Uterus (tissue), 4 donors: ENCODE results near the gene DPP6. TPM values are rescaled to one million over a fixed set of nuclear protein-coding genes. Genes with fewer than 3 reads are reported as not detected.

Source experiments
- DNase-seq, 2 donors: peaks; one replicate each; pipeline ENCODE4 v3.0.0-alpha.2; 2019 to 2020
- H3K27ac ChIP-seq, 2 donors: fragments of 200-600 bp; sonication (generic); 1 replicate in 1 of 2; 2 replicates in 1 of 2; pipeline ENCODE4 v1.5.1; 2016 to 2018
- H3K27me3 ChIP-seq, 2 donors: fragments of 200-600 bp; sonication (generic); one replicate each; pipeline ENCODE4 v1.5.1; 2018 to 2019; ENCODE audit warnings: control low read depth in 1 of 2
- H3K36me3 ChIP-seq, 2 donors: fragments of 200-600 bp; sonication (generic); one replicate each; pipeline ENCODE4 v1.5.1; 2019; ENCODE audit warnings: control low read depth in 1 of 2
- H3K4me1 ChIP-seq, 2 donors: fragments of 200-600 bp; sonication (generic); one replicate each; pipeline ENCODE4 v1.5.1; 2018 to 2019; ENCODE audit warnings: control low read depth in 1 of 2
- H3K4me3 ChIP-seq, 2 donors: fragments of 200-600 bp; sonication (generic); 1 replicate in 1 of 2; 2 replicates in 1 of 2; pipeline ENCODE4 v1.5.1; 2018 to 2019; ENCODE audit warnings: mild to moderate bottlenecking in 1 of 2
- H3K9me3 ChIP-seq, 2 donors: fragments of 200-600 bp; sonication (generic); one replicate each; pipeline ENCODE4 v1.5.1; 2019; ENCODE audit warnings: control low read depth in 1 of 2
- CTCF ChIP-seq, 4 experiments: fragments of 200-600 bp in 2 of 4; fragments of 450-650 bp in 2 of 4; sonication (generic) in 2 of 4; IDR thresholded peaks; one replicate each; pipeline ENCODE4 v1.5.1; 2016 to 2019; ENCODE audit warnings: antibody characterized with exemption in 4 of 4, mild to moderate bottlenecking in 2 of 4, moderate library complexity in 1 of 4
- POLR2A ChIP-seq, 2 donors: fragments of 450-650 bp; IDR thresholded peaks; one replicate each; pipeline ENCODE4 v1.6.1; 2016; ENCODE audit warnings: antibody characterized with exemption in 2 of 2, mild to moderate bottlenecking in 1 of 2, moderate library complexity in 1 of 2
- intact Hi-C: fragments of 100-400 bp; cut with DNase I; formaldehyde crosslinking; loops from one replicate; pipeline ENCODE4 v1.15.1; 2023; ENCODE audit warnings: low total_unique reads
- total RNA-seq, 4 donors: library from RNA; depleted of rRNA in 3 of 4; stranded (reverse); fragments of >200 nt in 3 of 4; gene quantifications; one replicate each; pipeline versions ENCODE4 v1.1.0 to v1.2.4, GENCODE V29; 2014 to 2023
- donor health status: DM: yes; HTN: yes; CAD: no.

DPP6 gene
- total RNA-seq, 4 donors from 2014 or later, result 4.1 to 107 (median 42.7) TPM

GRCh38 chr7:154777908-154778307 lies 725.7 kb downstream of the DPP6 start:
- Histone ChIP-seq H3K4me1 (no peaks in the 10 kb centered on the region), H3K36me3 (no peaks in the 10 kb centered on the region), H3K27me3 (no peaks in the 10 kb centered on the region), H3K4me3 (no peak overlapping the region), H3K27ac (no peak overlapping the region), H3K9me3 (no peaks in the 10 kb centered on the region)
- no peak for DNase-seq
- TF ChIP-seq POLR2A (IDR thresholded peaks at IDR 0.05) (no peak), CTCF (IDR thresholded peaks at IDR 0.05) (no peak)
- intact Hi-C loops, result no loop called here

GRCh38 chr7:154781369-154782303 lies 729.4 kb downstream of the DPP6 start:
- no peak for DNase-seq
- intact Hi-C loops, result no loop called here
- Histone ChIP-seq H3K4me3 (no peak overlapping the region), H3K9me3 (no peaks in the 10 kb centered on the region), H3K27me3 (no peaks in the 10 kb centered on the region), H3K27ac (no peak overlapping the region), H3K36me3 (no peaks in the 10 kb centered on the region), H3K4me1 (no peaks in the 10 kb centered on the region)
- TF ChIP-seq POLR2A (IDR thresholded peaks at IDR 0.05) (no peak), CTCF (IDR thresholded peaks at IDR 0.05) (no peak)

GRCh38 chr7:154783281-154783909 lies 731.2 kb downstream of the DPP6 start:
- intact Hi-C loops, result no loop called here
- no peak for DNase-seq

GRCh38 chr7:154785898-154786297 lies 733.7 kb downstream of the DPP6 start:
- TF ChIP-seq POLR2A (IDR thresholded peaks at IDR 0.05), result no peak
- no peak for TF ChIP-seq CTCF (IDR thresholded peaks at IDR 0.05)
- Histone ChIP-seq H3K27me3 (no peaks in the 10 kb centered on the region), H3K9me3 (no peaks in the 10 kb centered on the region), H3K4me1 (no peaks in the 10 kb centered on the region), H3K36me3 (no peaks in the 10 kb centered on the region), H3K27ac (no peak overlapping the region), H3K4me3 (no peak overlapping the region)
- DNase-seq, result no peak
- intact Hi-C loops, result no loop called here

More at GRCh38 chr7:154783281-154783909, 731.2 kb downstream of the DPP6 start:
- Histone ChIP-seq H3K36me3 (no peaks in the 10 kb centered on the region), H3K9me3 (no peaks in the 10 kb centered on the region), H3K4me3 (no peak overlapping the region), H3K27me3 (no peaks in the 10 kb centered on the region), H3K4me1 (no peaks in the 10 kb centered on the region), H3K27ac (no peak overlapping the region)
- TF ChIP-seq POLR2A (IDR thresholded peaks at IDR 0.05), result no peak
- TF ChIP-seq CTCF (IDR thresholded peaks at IDR 0.05), result no peak

- H3K9me3 ChIP-seq, result no peaks in the 10 kb centered on the region
- intact Hi-C loops, result no loop called here
- H3K4me1 ChIP-seq, result no peaks in the 10 kb centered on the region
- H3K36me3 ChIP-seq, result no peaks in the 10 kb centered on the region
- no peak overlapping the region for H3K4me3 ChIP-seq
- no peak overlapping the region for H3K27ac ChIP-seq
- no peaks in the 10 kb centered on the region for H3K27me3 ChIP-seq
- TF ChIP-seq CTCF (IDR thresholded peaks at IDR 0.05), result no peak
- no peak for TF ChIP-seq POLR2A (IDR thresholded peaks at IDR 0.05)
- no peak for DNase-seq
Observed at GRCh38 chr7:154789404-154789803, 737.2 kb downstream of the DPP6 start.
